Upper lobe of left lung (tissue), 6 donors: ENCODE data around the gene UNC119. TPM values are rescaled to one million over a fixed set of nuclear protein-coding genes. Genes with fewer than 3 reads are reported as not detected.

Experiments
- ATAC-seq, 2 donors: fragments of 200-7000 bp; cut with Tn5 transposase; one replicate each; pipeline ENCODE4 v1.9.1; 2022; ENCODE audit warnings: mild to moderate bottlenecking in 2 of 2, moderate library complexity in 2 of 2; ENCODE audit not compliant: low FRiP score in 2 of 2
- DNase-seq, 2 donors: peaks; one replicate each; pipeline ENCODE4 v3.0.0-alpha.2; 2019 to 2020
- H3K27ac ChIP-seq, 4 donors: fragments of 200-600 bp; sonication (generic); one replicate each; pipeline ENCODE4 v1.5.1; 2016 to 2019
- H3K27me3 ChIP-seq, 4 donors: fragments of 200-600 bp; sonication (generic); one replicate each; pipeline ENCODE4 v1.5.1; 2017 to 2019
- H3K36me3 ChIP-seq, 4 donors: fragments of 200-600 bp; sonication (generic); one replicate each; pipeline ENCODE4 v1.5.1; 2016 to 2019
- H3K4me1 ChIP-seq, 4 donors: fragments of 200-600 bp; sonication (generic); one replicate each; pipeline ENCODE4 v1.5.1; 2018 to 2019
- H3K4me3 ChIP-seq, 4 donors: fragments of 200-600 bp; sonication (generic); one replicate each; pipeline ENCODE4 v1.5.1; 2017 to 2019; ENCODE audit warnings: mild to moderate bottlenecking in 2 of 4, moderate library complexity in 1 of 4
- H3K9me3 ChIP-seq, 4 donors: fragments of 200-600 bp; sonication (generic); one replicate each; pipeline ENCODE4 v1.5.1; 2018 to 2019
- CTCF ChIP-seq, 6 experiments: fragments of 450-650 bp in 4 of 6; fragments of 200-600 bp in 2 of 6; sonication (generic) in 2 of 6; IDR thresholded peaks; one replicate each; pipeline ENCODE4 v1.5.1; 2016 to 2019; ENCODE audit warnings: antibody characterized with exemption in 6 of 6
- EP300 ChIP-seq, 4 donors: sonication (generic); formaldehyde crosslinking; IDR thresholded peaks; one replicate each; pipeline ENCODE4 v1.5.1; 2017; ENCODE audit warnings: antibody characterized with exemption in 4 of 4, control low read depth in 2 of 4
- POLR2A ChIP-seq, 4 donors: fragments of 450-650 bp; IDR thresholded peaks; one replicate each; pipeline ENCODE4 v1.5.1; 2016 to 2017; ENCODE audit warnings: antibody characterized with exemption in 4 of 4, mild to moderate bottlenecking in 2 of 4
- POLR2AphosphoS5 ChIP-seq, 2 donors: sonication (generic); formaldehyde crosslinking; IDR thresholded peaks; one replicate each; pipeline ENCODE4 v1.5.1; 2017; ENCODE audit warnings: antibody characterized with exemption in 2 of 2
- WGBS, 2 donors: methylation state at CpG; one replicate each; pipeline ENCODE4 v1.1.5; 2017 to 2018; 5-methylcytosine and 5-hydroxymethylcytosine counted together
- total RNA-seq, 6 donors: library from RNA; depleted of rRNA in 4 of 6; stranded (reverse); fragments of >200 nt in 4 of 6; gene quantifications; one replicate each; pipeline versions ENCODE4 v1.1.0 to v1.2.1, GENCODE V29; 2016 to 2021
- donor health status: DM: no; HTN: no; CAD: no; lungs with moderate emphysema.
- donor health status: DM: no; HTN: yes; CAD: no; lungs with severe emphysema.

The UNC119 gene
- total RNA-seq, 6 donors from 2014 or later, result 17.0 to 43.0 (median 25.6) TPM

DNA sequence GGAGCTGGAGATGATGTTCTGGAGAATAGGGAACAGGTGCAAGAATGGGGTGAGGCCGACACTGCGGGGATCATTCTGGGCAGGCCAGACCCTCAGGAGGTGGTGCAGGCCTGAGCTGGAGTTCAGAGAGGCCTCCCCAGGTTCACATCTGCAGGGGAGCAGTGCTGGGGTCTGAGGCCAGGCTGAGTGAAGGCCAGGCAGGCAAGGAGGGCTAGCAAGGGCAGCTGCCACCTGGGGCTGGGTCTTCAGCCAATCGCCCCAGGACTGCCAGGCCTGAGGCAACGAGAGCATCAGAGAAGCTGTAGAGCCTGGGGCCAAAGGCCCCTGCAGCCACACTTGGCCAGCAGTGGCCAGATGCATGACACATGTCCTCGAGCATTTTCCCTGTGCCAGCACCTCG, 31.7 kb downstream of the UNC119 start:
- H3K4me1 ChIP-seq, result peaks cover 0 to 9% (median 6%) of the 10 kb centered on the region in 4 donors
- 60 to 86% methylated on average over 2 to 5 of the region's 6 CpGs for WGBS, 2 donors
- no peaks in the 10 kb centered on the region for H3K27me3 ChIP-seq
- H3K36me3 ChIP-seq, result no peaks in the 10 kb centered on the region
- H3K27ac ChIP-seq, result no peak overlapping the region
- no peak overlapping the region for H3K4me3 ChIP-seq
- ATAC-seq, result no peak
- H3K9me3 ChIP-seq, result no peaks in the 10 kb centered on the region
- peak in 1 of 2 donors; percentile 33 for DNase-seq
- TF ChIP-seq CTCF (IDR thresholded peaks at IDR 0.05) (no peak), EP300 (IDR thresholded peaks at IDR 0.05) (no peak), POLR2AphosphoS5 (IDR thresholded peaks at IDR 0.05) (no peak), POLR2A (IDR thresholded peaks at IDR 0.05) (no peak)

- 44 to 70% methylated on average over 5 of the region's 5 CpGs for WGBS, 2 donors
- ATAC-seq (no peak), DNase-seq (no peak)
- no peaks in the 10 kb centered on the region for H3K9me3 ChIP-seq
- TF ChIP-seq CTCF (IDR thresholded peaks at IDR 0.05), result no peak
- TF ChIP-seq POLR2A (IDR thresholded peaks at IDR 0.05), result no peak
- TF ChIP-seq POLR2AphosphoS5 (IDR thresholded peaks at IDR 0.05), result no peak
- no peak for TF ChIP-seq EP300 (IDR thresholded peaks at IDR 0.05)
- H3K4me1 ChIP-seq, result no peaks in the 10 kb centered on the region
- H3K4me3 ChIP-seq, result no peak overlapping the region
- no peaks in the 10 kb centered on the region for H3K36me3 ChIP-seq
- no peak overlapping the region for H3K27ac ChIP-seq
- H3K27me3 ChIP-seq, result no peaks in the 10 kb centered on the region
Observed at GRCh38 chr17:28519236-28519635, 33.2 kb downstream of the UNC119 start.

DNA sequence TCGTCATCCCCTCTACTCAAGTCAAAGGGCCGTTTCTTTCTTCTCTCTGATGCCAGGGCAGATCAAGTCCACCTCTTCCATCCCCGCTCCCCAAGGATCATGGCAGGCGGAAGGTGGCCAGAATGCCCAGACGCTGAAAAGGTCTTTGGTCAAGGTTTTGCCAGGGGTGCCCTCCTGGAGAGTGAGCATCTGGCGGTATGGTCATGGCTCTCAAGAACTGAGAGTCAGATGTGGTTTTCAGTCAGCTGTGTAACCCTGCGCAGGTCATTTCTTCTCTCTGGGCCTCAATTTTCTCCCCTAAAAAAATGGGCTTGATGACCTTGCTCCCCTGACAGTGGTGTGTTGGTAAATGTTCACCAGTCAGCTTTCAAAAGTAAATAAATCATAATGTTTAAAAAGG, 33.8 kb downstream of the UNC119 start:
- H3K36me3 ChIP-seq, result no peaks in the 10 kb centered on the region
- DNase-seq (no peak), ATAC-seq (no peak)
- WGBS, 2 donors, result 87 to 92% methylated on average over 7 of the region's 7 CpGs
- no peak overlapping the region for H3K27ac ChIP-seq
- H3K4me3 ChIP-seq, result no peak overlapping the region
- H3K9me3 ChIP-seq, result no peaks in the 10 kb centered on the region
- no peaks in the 10 kb centered on the region for H3K4me1 ChIP-seq
- no peaks in the 10 kb centered on the region for H3K27me3 ChIP-seq
- TF ChIP-seq POLR2A (IDR thresholded peaks at IDR 0.05), result no peak
- TF ChIP-seq CTCF (IDR thresholded peaks at IDR 0.05), result no peak
- TF ChIP-seq POLR2AphosphoS5 (IDR thresholded peaks at IDR 0.05), result no peak
- TF ChIP-seq EP300 (IDR thresholded peaks at IDR 0.05), result no peak

GRCh38 chr17:28518132-28518531, 34.3 kb downstream of the UNC119 start:
- no peak overlapping the region for H3K27ac ChIP-seq
- no peaks in the 10 kb centered on the region for H3K27me3 ChIP-seq
- H3K4me3 ChIP-seq, result no peak overlapping the region
- ATAC-seq, result no peak
- TF ChIP-seq EP300 (IDR thresholded peaks at IDR 0.05) (no peak), CTCF (IDR thresholded peaks at IDR 0.05) (no peak), POLR2AphosphoS5 (IDR thresholded peaks at IDR 0.05) (no peak), POLR2A (IDR thresholded peaks at IDR 0.05) (no peak)
- H3K36me3 ChIP-seq, result no peaks in the 10 kb centered on the region
- H3K4me1 ChIP-seq, result no peaks in the 10 kb centered on the region
- DNase-seq, result no peak
- no peaks in the 10 kb centered on the region for H3K9me3 ChIP-seq
- WGBS, 2 donors, result 64 to 74% methylated on average over 5 to 6 of the region's 6 CpGs

DNA sequence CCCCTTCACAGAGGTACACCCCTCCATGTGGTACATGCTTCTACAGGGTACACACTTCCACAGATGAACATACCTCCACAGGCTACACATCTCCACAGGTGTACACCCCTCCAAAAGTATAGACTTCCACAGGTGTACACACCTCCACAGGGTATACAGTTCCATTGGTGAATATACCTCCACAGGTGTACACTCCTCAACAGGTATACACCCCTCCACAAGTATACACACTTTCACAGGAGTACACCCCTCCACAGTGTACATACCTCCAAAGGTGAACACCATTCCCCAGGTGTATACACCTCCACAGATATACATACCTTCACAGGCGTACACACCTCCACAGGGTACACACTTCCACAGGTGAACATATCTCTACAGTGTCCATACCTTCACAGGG, 36.9 kb downstream of the UNC119 start:
- Histone ChIP-seq H3K4me3 (no peak overlapping the region), H3K36me3 (no peaks in the 10 kb centered on the region), H3K27me3 (no peaks in the 10 kb centered on the region), H3K4me1 (no peaks in the 10 kb centered on the region), H3K9me3 (no peaks in the 10 kb centered on the region), H3K27ac (no peak overlapping the region)
- WGBS, 2 donors, result 100% methylated on average over 1 of the region's 1 CpG
- ATAC-seq (no peak), DNase-seq (no peak)
- no peak for TF ChIP-seq EP300 (IDR thresholded peaks at IDR 0.05)
- no peak for TF ChIP-seq POLR2AphosphoS5 (IDR thresholded peaks at IDR 0.05)
- no peak for TF ChIP-seq CTCF (IDR thresholded peaks at IDR 0.05)
- TF ChIP-seq POLR2A (IDR thresholded peaks at IDR 0.05), result no peak
